ENCODE data around the gene TIGIT.

DNA sequence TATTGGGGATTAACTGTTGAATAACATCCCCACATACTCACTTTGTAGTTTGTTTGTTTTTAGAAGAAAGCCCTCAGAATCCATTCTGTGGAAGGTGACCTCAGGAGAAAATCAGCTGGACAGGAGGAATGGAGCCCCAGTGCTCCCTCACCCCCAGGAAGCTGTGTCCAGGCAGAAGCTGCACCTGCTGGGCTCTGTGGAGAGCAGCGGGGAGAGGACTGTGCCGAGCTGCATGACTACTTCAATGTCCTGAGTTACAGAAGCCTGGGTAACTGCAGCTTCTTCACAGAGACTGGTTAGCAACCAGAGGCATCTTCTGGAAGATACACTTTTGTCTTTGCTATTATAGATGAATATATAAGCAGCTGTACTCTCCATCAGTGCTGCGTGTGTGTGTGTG, 14.0 kb downstream of the TIGIT start:
- no peak for TF ChIP-seq EP300 (conservative IDR thresholded peaks at IDR 0.05; ENCODE audit: poor library complexity, severe bottlenecking)
- TF ChIP-seq POLR2AphosphoS5 (IDR thresholded peaks at IDR 0.05): no peak
- no peak for TF ChIP-seq EZH2 (IDR thresholded peaks at IDR 0.05; ENCODE audit: borderline replicate concordance, insufficient read depth, low read length, poor library complexity, severe bottlenecking)
- TF ChIP-seq, protein P1, sequence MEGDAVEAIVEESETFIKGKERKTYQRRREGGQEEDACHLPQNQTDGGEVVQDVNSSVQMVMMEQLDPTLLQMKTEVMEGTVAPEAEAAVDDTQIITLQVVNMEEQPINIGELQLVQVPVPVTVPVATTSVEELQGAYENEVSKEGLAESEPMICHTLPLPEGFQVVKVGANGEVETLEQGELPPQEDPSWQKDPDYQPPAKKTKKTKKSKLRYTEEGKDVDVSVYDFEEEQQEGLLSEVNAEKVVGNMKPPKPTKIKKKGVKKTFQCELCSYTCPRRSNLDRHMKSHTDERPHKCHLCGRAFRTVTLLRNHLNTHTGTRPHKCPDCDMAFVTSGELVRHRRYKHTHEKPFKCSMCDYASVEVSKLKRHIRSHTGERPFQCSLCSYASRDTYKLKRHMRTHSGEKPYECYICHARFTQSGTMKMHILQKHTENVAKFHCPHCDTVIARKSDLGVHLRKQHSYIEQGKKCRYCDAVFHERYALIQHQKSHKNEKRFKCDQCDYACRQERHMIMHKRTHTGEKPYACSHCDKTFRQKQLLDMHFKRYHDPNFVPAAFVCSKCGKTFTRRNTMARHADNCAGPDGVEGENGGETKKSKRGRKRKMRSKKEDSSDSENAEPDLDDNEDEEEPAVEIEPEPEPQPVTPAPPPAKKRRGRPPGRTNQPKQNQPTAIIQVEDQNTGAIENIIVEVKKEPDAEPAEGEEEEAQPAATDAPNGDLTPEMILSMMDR (IDR thresholded peaks at IDR 0.05; ENCODE audit: poor library complexity, severe bottlenecking): no peak
- no peak for TF ChIP-seq RAD21 (conservative IDR thresholded peaks at IDR 0.05)
- TF ChIP-seq SMC3 (conservative IDR thresholded peaks at IDR 0.05; ENCODE audit: poor library complexity): no peak

Data from neural cell (in vitro differentiated cells).